ENCODE measurements around the gene NPAS3.

NPAS3 gene

GRCh38 chr14:32938719-32939253, at the start of gene NPAS3:
NPAS3 (plus strand) TSS chr14:32938879.
- DNase-seq, result no peak

- no peak for DNase-seq
Measured at GRCh38 chr14:32896979-32897697, 41.5 kb upstream of the NPAS3 start.

GRCh38 chr14:32897698-32898064, 41.0 kb upstream of the NPAS3 start:
- DNase-seq, result no peak

GRCh38 chr14:32898876-32899275, 39.8 kb upstream of the NPAS3 start:
- DNase-seq, result no peak

- DNase-seq, result no peak
Measured at GRCh38 chr14:32900547-32900946, 38.1 kb upstream of the NPAS3 start.

- DNase-seq, result no peak
Measured at GRCh38 chr14:32905013-32905412, 33.7 kb upstream of the NPAS3 start.

- no peak for DNase-seq
Measured at GRCh38 chr14:32906672-32907071, 32.0 kb upstream of the NPAS3 start.

- DNase-seq, result no peak
Measured at GRCh38 chr14:32908196-32909084, 30.2 kb upstream of the NPAS3 start.

- no peak for DNase-seq
Measured at GRCh38 chr14:32913725-32914124, 25.0 kb upstream of the NPAS3 start.

GRCh38 chr14:32914391-32914790, 24.3 kb upstream of the NPAS3 start:
- no peak for DNase-seq

- no peak for DNase-seq
Measured at GRCh38 chr14:32920696-32921276, 17.9 kb upstream of the NPAS3 start.

- DNase-seq, result no peak
Measured at GRCh38 chr14:32925439-32925838, 13.2 kb upstream of the NPAS3 start.

GRCh38 chr14:32932302-32932913, 6.3 kb upstream of the NPAS3 start:
- no peak for DNase-seq

GRCh38 chr14:32932914-32933628, 5.6 kb upstream of the NPAS3 start:
- no peak for DNase-seq

- no peak for DNase-seq
Measured at GRCh38 chr14:32933629-32934072, 5.0 kb upstream of the NPAS3 start.

GRCh38 chr14:32934073-32934880, 4.4 kb upstream of the NPAS3 start:
- no peak for DNase-seq

GRCh38 chr14:32934881-32935633, 3.6 kb upstream of the NPAS3 start:
- no peak for DNase-seq

- DNase-seq, result peak; percentile 59
Measured at GRCh38 chr14:32939254-32940065, 781 bp downstream of the NPAS3 start.

GRCh38 chr14:32940066-32940651, 1.5 kb downstream of the NPAS3 start:
- DNase-seq, result no peak

All from activated CD8-positive, alpha-beta memory T cell treated with anti-CD3 and anti-CD28 coated beads for 24 hours (primary cell).